Parathyroid adenoma (tissue), 2 donors: ENCODE measurements around the gene MYRFL.
A peak's percentile ranks its signal among the peaks of the same experiment; 100 is the strongest.

Source experiments
- H2AFZ ChIP-seq: fragments of 300-600 bp; sonication (generic); one replicate; pipeline ENCODE4 v1.7.0; 2017; ENCODE audit warnings: antibody characterized with exemption, mild to moderate bottlenecking
- H3K27ac ChIP-seq: fragments of 300-600 bp; sonication (generic); one replicate; pipeline ENCODE4 v1.7.0; 2017
- H3K27me3 ChIP-seq: fragments of 300-600 bp; sonication (generic); one replicate; pipeline ENCODE4 v1.7.0; 2017; ENCODE audit warnings: low read length; ENCODE audit not compliant: control insufficient read depth, insufficient read depth
- H3K36me3 ChIP-seq: fragments of 300-600 bp; sonication (generic); one replicate; pipeline ENCODE4 v1.7.0; 2017; ENCODE audit warnings: low read length; ENCODE audit not compliant: control insufficient read depth, insufficient read depth
- H3K4me1 ChIP-seq: fragments of 300-600 bp; sonication (generic); one replicate; pipeline ENCODE4 v1.7.0; 2017; ENCODE audit warnings: control low read depth
- H3K4me2 ChIP-seq: fragments of 300-600 bp; sonication (generic); one replicate; pipeline ENCODE4 v1.7.0; 2017; ENCODE audit warnings: low read length
- H3K4me3 ChIP-seq: fragments of 300-600 bp; sonication (generic); one replicate; pipeline ENCODE4 v1.7.0; 2017; ENCODE audit warnings: low read depth, low read length
- H3K79me2 ChIP-seq: fragments of 300-600 bp; sonication (generic); one replicate; pipeline ENCODE4 v1.7.0; 2017; ENCODE audit warnings: control low read depth
- H3K9ac ChIP-seq: fragments of 300-600 bp; sonication (generic); one replicate; pipeline ENCODE4 v1.7.0; 2017; ENCODE audit warnings: mild to moderate bottlenecking
- H3K9me3 ChIP-seq: fragments of 300-600 bp; sonication (generic); one replicate; pipeline ENCODE4 v1.7.0; 2017; ENCODE audit warnings: low read length; ENCODE audit not compliant: control insufficient read depth
- TF ChIP-seq, protein P1 (sequence below): fragments of 300-600 bp; sonication (generic); IDR thresholded peaks from one replicate; pipeline ENCODE4 v1.7.0; 2017; ENCODE audit warnings: antibody characterized with exemption, mild to moderate bottlenecking
- donor health status: primary hyperparathyroidism.

MYRFL gene

DNA sequence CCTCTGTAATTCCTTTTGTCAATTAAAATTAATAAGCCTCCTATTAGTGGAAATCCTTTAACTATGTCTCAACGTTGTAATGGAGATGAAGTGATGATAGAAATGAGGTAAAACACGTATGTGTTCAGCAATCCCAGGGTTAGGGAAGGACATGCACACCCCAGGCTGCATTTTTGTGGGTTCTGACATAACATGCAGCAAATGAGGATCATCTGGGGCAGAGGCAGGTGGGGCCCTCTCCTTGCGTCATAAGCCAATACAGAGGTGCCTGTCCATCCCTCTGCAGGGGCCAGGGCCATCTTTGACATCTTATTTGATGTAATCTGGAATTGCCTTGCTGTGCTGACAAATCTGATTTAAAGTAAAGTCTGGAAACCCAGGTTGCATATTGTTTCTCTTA lies 73.2 kb downstream of the MYRFL start:
- Histone ChIP-seq H2AFZ (no peak overlapping the region), H3K4me3 (no peak overlapping the region), H3K79me2 (no peaks in the 10 kb centered on the region), H3K4me2 (no peak overlapping the region), H3K9me3 (no peaks in the 10 kb centered on the region), H3K36me3 (no peaks in the 10 kb centered on the region), H3K27me3 (no peaks in the 10 kb centered on the region), H3K9ac (no peak overlapping the region), H3K4me1 (no peaks in the 10 kb centered on the region), H3K27ac (no peak overlapping the region)
- TF ChIP-seq, protein P1, sequence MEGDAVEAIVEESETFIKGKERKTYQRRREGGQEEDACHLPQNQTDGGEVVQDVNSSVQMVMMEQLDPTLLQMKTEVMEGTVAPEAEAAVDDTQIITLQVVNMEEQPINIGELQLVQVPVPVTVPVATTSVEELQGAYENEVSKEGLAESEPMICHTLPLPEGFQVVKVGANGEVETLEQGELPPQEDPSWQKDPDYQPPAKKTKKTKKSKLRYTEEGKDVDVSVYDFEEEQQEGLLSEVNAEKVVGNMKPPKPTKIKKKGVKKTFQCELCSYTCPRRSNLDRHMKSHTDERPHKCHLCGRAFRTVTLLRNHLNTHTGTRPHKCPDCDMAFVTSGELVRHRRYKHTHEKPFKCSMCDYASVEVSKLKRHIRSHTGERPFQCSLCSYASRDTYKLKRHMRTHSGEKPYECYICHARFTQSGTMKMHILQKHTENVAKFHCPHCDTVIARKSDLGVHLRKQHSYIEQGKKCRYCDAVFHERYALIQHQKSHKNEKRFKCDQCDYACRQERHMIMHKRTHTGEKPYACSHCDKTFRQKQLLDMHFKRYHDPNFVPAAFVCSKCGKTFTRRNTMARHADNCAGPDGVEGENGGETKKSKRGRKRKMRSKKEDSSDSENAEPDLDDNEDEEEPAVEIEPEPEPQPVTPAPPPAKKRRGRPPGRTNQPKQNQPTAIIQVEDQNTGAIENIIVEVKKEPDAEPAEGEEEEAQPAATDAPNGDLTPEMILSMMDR = no peak

DNA sequence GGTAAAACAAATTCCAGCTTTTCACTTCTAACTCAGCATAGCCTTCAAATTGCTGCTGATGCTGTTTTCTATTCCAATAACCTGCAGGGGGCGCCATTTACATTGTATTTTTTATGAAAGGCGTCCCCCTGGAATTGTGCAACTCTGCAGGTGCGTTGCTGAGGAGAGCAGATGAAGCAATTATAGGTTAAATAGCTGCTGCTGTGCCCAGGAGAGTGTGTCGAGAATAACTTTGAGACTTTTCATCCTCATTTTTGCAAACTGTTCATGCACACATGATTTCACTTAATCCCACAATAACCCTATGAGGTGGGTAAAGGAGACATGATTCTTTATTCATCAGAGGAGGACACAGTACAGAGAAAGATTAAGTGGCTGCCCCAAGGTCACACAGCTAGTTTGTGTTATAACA lies 75.7 kb downstream of the MYRFL start:
- Histone ChIP-seq H3K4me3 (no peak overlapping the region), H3K4me2 (no peak overlapping the region), H3K36me3 (no peaks in the 10 kb centered on the region), H3K27ac (no peak overlapping the region), H3K27me3 (no peaks in the 10 kb centered on the region), H3K79me2 (no peaks in the 10 kb centered on the region), H3K4me1 (no peaks in the 10 kb centered on the region), H3K9ac (no peak overlapping the region), H3K9me3 (no peaks in the 10 kb centered on the region), H2AFZ (no peak overlapping the region)
- TF ChIP-seq, protein P1 = peak; percentile 80

DNA sequence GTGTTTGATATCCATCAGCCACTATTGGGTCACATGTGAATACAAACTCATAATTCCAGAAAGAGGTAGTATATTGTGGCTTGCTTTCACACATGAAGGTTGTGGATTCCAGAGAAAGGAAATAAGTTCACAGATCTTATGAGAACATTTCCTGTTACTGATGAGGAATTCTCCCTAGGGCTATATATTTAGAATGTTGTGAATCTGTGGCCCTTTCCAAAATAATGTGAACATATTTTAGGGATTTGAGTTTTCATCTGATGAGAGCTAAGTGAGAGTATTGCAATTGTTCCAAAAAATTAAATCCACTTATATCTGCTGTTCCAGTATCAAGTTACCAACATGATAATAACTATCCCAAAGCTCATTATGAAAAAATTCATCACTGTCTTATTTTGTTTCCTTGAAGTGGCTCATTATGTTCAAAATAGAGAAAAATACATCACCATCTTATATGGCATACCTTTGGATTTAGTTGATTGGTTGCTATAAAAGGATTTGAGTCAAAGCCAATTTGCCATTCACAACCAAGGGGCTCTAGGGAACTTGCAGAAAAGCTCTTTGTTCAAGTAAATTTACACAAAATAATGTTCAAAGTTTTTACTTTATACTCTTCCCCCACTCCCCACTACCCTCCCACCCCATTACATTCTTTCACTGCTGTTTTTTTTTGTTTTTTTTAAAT lies 76.3 kb downstream of the MYRFL start:
- Histone ChIP-seq H2AFZ (no peak overlapping the region), H3K4me1 (no peaks in the 10 kb centered on the region), H3K79me2 (no peaks in the 10 kb centered on the region), H3K4me2 (no peak overlapping the region), H3K4me3 (no peak overlapping the region), H3K27ac (no peak overlapping the region), H3K9ac (no peak overlapping the region), H3K9me3 (no peaks in the 10 kb centered on the region), H3K27me3 (no peaks in the 10 kb centered on the region), H3K36me3 (no peaks in the 10 kb centered on the region)
- TF ChIP-seq, protein P1 = no peak

DNA sequence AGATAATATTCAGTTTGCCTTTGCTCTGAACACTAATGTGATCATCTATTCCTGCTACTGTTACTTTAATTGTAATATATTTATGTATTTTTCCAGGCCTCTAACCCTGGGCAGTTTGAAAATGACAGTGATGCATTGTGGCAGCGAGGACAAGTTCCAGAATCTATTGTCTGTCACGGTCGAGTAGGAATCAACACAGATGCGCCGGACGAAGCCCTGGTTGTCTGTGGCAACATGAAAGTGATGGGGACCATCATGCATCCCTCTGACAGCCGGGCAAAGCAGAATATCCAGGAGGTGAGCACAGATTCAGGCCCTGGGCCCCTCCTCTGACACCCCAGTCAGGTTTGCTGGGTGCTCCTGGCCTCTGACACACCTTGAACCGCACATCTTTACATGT lies 78.5 kb downstream of the MYRFL start:
- no peaks in the 10 kb centered on the region for H3K9me3 ChIP-seq
- H3K27ac ChIP-seq = no peak overlapping the region
- no peaks in the 10 kb centered on the region for H3K4me1 ChIP-seq
- no peak overlapping the region for H2AFZ ChIP-seq
- H3K9ac ChIP-seq = no peak overlapping the region
- no peaks in the 10 kb centered on the region for H3K36me3 ChIP-seq
- no peaks in the 10 kb centered on the region for H3K27me3 ChIP-seq
- H3K79me2 ChIP-seq = no peaks in the 10 kb centered on the region
- TF ChIP-seq, protein P1 = no peak
- H3K4me2 ChIP-seq = no peak overlapping the region
- no peak overlapping the region for H3K4me3 ChIP-seq

DNA sequence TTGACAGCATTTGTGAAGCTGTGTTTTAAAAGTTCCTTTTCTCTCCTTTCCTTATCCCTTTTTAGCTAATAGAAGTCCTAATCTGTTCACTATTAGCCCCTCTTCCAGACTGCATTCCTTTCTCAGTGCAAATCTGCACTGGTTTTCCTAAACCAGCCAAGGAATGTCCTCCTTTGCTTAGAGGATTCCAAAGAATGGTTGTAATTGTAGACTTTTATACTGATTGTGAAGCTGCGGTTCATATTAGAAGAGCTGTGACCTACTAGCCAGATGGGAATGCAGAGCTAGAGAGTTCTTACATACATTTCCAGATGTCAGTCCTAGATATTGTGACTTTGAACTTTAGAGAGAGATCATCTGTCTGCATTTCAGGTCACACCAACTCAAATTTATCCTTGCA lies 79.8 kb downstream of the MYRFL start:
- no peaks in the 10 kb centered on the region for H3K36me3 ChIP-seq
- H3K79me2 ChIP-seq = no peaks in the 10 kb centered on the region
- H3K27me3 ChIP-seq = no peaks in the 10 kb centered on the region
- no peak overlapping the region for H3K9ac ChIP-seq
- no peak overlapping the region for H2AFZ ChIP-seq
- H3K9me3 ChIP-seq = no peaks in the 10 kb centered on the region
- no peak overlapping the region for H3K27ac ChIP-seq
- TF ChIP-seq, protein P1 = no peak
- no peak overlapping the region for H3K4me3 ChIP-seq
- no peak overlapping the region for H3K4me2 ChIP-seq
- H3K4me1 ChIP-seq = no peaks in the 10 kb centered on the region
